Smooth muscle cell (in vitro differentiated cells): ENCODE results near the gene PRR22. TPM values are rescaled to one million over a fixed set of nuclear protein-coding genes. Genes with fewer than 3 reads are reported as not detected.

ENCODE experiments used
- DNase-seq: peaks from one replicate; lab custom pipeline; 2025; ENCODE audit not compliant: unreplicated experiment; lab: John Stamatoyannopoulos, UW
- H2AFZ ChIP-seq: fragments of 200-600 bp; sonication (generic); 2 replicates; pipeline ENCODE4 v1.6.0; 2016; ENCODE audit warnings: antibody characterized with exemption, low read depth, mild to moderate bottlenecking
- H3F3A ChIP-seq: fragments of 200-600 bp; sonication (generic); 2 replicates; pipeline ENCODE4 v1.6.0; 2017; ENCODE audit warnings: antibody characterized with exemption, low read depth
- H3K27ac ChIP-seq: fragments of 200-600 bp; sonication (generic); 2 replicates; pipeline ENCODE4 v1.5.1; 2016; ENCODE audit warnings: low read depth, mild to moderate bottlenecking
- H3K27me3 ChIP-seq: fragments of 200-600 bp; sonication (generic); 2 replicates; pipeline ENCODE4 v1.6.1; 2016; ENCODE audit warnings: low read depth, mild to moderate bottlenecking
- H3K36me3 ChIP-seq: fragments of 200-600 bp; sonication (generic); 2 replicates; pipeline ENCODE4 v1.5.1; 2016; ENCODE audit warnings: low read depth
- H3K4me1 ChIP-seq: fragments of 200-600 bp; sonication (generic); 2 replicates; pipeline ENCODE4 v1.5.1; 2016; ENCODE audit warnings: low read depth
- H3K4me2 ChIP-seq: fragments of 200-600 bp; sonication (generic); 2 replicates; pipeline ENCODE4 v1.6.0; 2016; ENCODE audit warnings: mild to moderate bottlenecking
- H3K4me3 ChIP-seq: fragments of 200-600 bp; sonication (generic); 2 replicates; pipeline ENCODE4 v1.5.1; 2016; ENCODE audit warnings: mild to moderate bottlenecking
- H3K79me2 ChIP-seq: fragments of 200-600 bp; sonication (generic); 2 replicates; pipeline ENCODE4 v1.6.0; 2016; ENCODE audit warnings: low read depth, mild to moderate bottlenecking
- H3K9ac ChIP-seq: fragments of 200-600 bp; sonication (generic); 2 replicates; pipeline ENCODE4 v1.6.0; 2016; ENCODE audit warnings: low read depth
- H3K9me3 ChIP-seq: fragments of 200-600 bp; sonication (generic); replicated peaks from 2 replicates; pipeline ENCODE4 v1.5.1; 2016; ENCODE audit warnings: low read depth
- H4K20me1 ChIP-seq: fragments of 200-600 bp; sonication (generic); 2 replicates; pipeline ENCODE4 v1.6.0; 2016; ENCODE audit warnings: low read depth
- CTCF ChIP-seq: fragments of 200-600 bp; sonication (generic); IDR thresholded peaks from 2 replicates; pipeline ENCODE4 v1.5.1; 2017; ENCODE audit warnings: borderline replicate concordance, mild to moderate bottlenecking, antibody characterized with exemption; ENCODE audit not compliant: insufficient read depth, poor library complexity, severe bottlenecking
- WGBS: methylation state at CpG from one replicate; pipeline ENCODE4 v1.1.7; 2016; ENCODE audit warnings: low lambda C conversion rate; 5-methylcytosine and 5-hydroxymethylcytosine counted together
- polyA plus RNA-seq: library from polyadenylated mRNA; unstranded; fragments of >200 nt; fragmentation: Nextera tagmentation; extraction: Ambion mirVana; gene quantifications from 2 replicates; pipeline ENCODE4 v1.2.1, GENCODE V29; 2016
- total RNA-seq: library from RNA; depleted of rRNA; stranded (reverse); fragments of >200 nt; gene quantifications from 2 replicates; pipeline ENCODE4 v1.2.3, GENCODE V29; 2014

Gene PRR22
- total and polyA plus RNA-seq, 2 experiments from 2014 or later: 0.65 to 1.5 TPM

GRCh38 chr19:5789886-5790558, 5.5 kb upstream of the PRR22 start:
- Histone ChIP-seq H3K36me3 (peaks cover 6% of the 10 kb centered on the region), H2AFZ (no peak overlapping the region), H3K79me2 (peaks cover 8% of the 10 kb centered on the region), H3K9ac (no peak overlapping the region), H3F3A (no peaks in the 10 kb centered on the region), H3K9me3 (no peaks in the 10 kb centered on the region), H3K27ac (no peak overlapping the region), H4K20me1 (peaks cover 5% of the 10 kb centered on the region), H3K27me3 (no peaks in the 10 kb centered on the region), H3K4me3 (peak overlapping the region; percentile 92), H3K4me1 (no peaks in the 10 kb centered on the region), H3K4me2 (peak overlapping the region; percentile 99)
- DNase-seq: no peak
- no peak for TF ChIP-seq CTCF
- WGBS: 83% methylated on average over 26 of the region's 26 CpGs

GRCh38 chr19:5789351-5789761, 4.8 kb upstream of the PRR22 start:
- no peaks in the 10 kb centered on the region for H3K4me1 ChIP-seq
- H3K4me2 ChIP-seq: no peak overlapping the region
- 98% methylated on average over 37 of the region's 39 CpGs for WGBS
- no peak overlapping the region for H3K27ac ChIP-seq
- H3F3A ChIP-seq: no peaks in the 10 kb centered on the region
- no peak for DNase-seq
- no peaks in the 10 kb centered on the region for H3K27me3 ChIP-seq
- H3K36me3 ChIP-seq: peaks cover 6% of the 10 kb centered on the region
- no peak overlapping the region for H2AFZ ChIP-seq
- H3K9ac ChIP-seq: no peak overlapping the region
- H3K4me3 ChIP-seq: no peak overlapping the region
- peaks cover 8% of the 10 kb centered on the region for H3K79me2 ChIP-seq
- no peak for TF ChIP-seq CTCF
- no peaks in the 10 kb centered on the region for H3K9me3 ChIP-seq
- peaks cover 5% of the 10 kb centered on the region for H4K20me1 ChIP-seq

- Histone ChIP-seq H3K9me3 (no peaks in the 10 kb centered on the region), H3K36me3 (peaks cover 6% of the 10 kb centered on the region), H3F3A (no peaks in the 10 kb centered on the region), H2AFZ (no peak overlapping the region), H3K4me3 (no peak overlapping the region), H3K27ac (no peak overlapping the region), H3K27me3 (no peaks in the 10 kb centered on the region), H4K20me1 (peaks cover 5% of the 10 kb centered on the region), H3K79me2 (peaks cover 8% of the 10 kb centered on the region), H3K4me2 (no peak overlapping the region), H3K4me1 (no peaks in the 10 kb centered on the region), H3K9ac (no peak overlapping the region)
- 99% methylated on average over 5 of the region's 5 CpGs for WGBS
- TF ChIP-seq CTCF: no peak
- DNase-seq: no peak
Measured at GRCh38 chr19:5788422-5788821, 3.9 kb upstream of the PRR22 start.
